NCI-H69 (cell line): ENCODE results near the gene LINS1.
A peak's percentile ranks its signal among the peaks of the same experiment; 100 is the strongest.
"Not testable (repeated sequence)": the region's sequence is repeated elsewhere in the genome, so short reads cannot be mapped to it uniquely, and the experiment has no call there.

ENCODE experiments used
- DNase-seq: peaks from one replicate; lab custom pipeline; 2025; lab: John Stamatoyannopoulos, UW

The LINS1 gene

DNA sequence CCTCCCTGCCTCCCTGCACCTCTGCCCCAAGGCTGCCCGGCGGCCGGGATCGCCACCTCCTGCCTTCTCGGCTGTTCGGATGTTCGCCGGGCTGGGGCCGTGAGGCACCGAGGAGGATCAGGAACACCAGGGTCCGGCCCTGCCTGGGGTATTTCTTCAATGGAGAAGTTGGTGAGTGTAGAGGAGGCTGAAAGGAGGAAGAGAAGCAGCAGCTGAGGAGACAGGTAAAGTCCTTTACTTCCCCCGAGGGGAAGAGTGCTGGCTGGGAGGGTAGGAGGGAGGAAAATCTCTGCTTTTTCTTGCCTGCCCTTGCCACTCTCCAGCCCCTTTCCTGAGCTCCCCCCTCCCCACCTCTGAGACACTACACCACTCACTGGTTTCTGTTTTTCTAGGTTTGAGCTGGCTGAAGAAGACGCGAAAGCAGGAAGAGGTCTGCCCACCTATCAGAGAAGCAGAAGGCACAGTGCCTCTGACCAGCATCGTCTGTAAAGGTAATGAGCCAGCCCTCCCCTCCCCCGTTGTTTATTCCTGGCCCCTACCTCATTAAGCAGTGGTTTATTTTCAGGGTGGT is 924 bp upstream of the LINS1 start:
- peak; percentile 44 for DNase-seq

- DNase-seq = peak; percentile 78
Measured at GRCh38 chr15:100601617-100602063, 344 bp downstream of the LINS1 start.

- DNase-seq = peak; percentile 19
Measured at GRCh38 chr15:100601163-100601562, 821 bp downstream of the LINS1 start.

DNA sequence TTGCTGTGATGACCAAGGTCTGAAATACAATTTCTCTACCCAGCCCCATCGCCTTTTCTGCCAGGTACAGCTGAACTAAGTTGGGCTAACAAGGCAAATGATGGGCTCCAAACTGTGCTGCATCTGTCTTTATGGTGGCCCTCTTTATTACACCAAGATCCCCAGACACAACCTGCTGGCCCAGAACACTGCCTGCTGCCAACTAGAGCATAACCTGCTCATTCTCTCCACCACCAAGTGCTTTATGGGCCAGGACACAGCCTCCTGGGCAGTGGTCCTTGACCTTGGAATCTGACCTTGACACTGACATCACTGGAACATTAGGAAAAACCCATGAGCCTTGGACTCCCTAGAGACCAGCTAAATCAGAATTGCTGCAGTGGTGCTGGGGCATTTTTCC is 3.3 kb downstream of the LINS1 start:
- no peak for DNase-seq

GRCh38 chr15:100597862-100598261 is 4.1 kb downstream of the LINS1 start:
- DNase-seq = no peak

DNA sequence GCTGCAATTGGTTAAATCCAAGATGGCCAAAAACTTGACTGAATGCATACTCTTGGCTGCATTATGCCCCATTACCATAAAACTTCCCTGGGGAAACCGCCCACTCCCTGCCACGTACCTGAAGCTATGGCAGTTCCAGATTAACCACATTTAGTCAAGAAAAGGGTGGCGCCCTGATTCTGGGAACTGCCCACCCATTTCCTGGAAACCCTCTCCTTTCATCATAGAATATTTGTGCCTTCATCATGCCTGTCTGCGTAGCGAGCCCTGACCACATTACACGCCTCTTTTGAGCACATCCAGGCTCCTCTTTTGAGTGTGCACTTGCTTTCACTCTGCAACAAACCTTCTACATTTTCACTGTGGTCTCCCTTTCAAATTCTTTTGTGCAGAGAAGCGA is 5.2 kb downstream of the LINS1 start:
- no peak for DNase-seq

GRCh38 chr15:100595964-100596363 is 6.0 kb downstream of the LINS1 start:
- DNase-seq = no peak

GRCh38 chr15:100593431-100593830 is 8.6 kb downstream of the LINS1 start:
- no peak for DNase-seq

GRCh38 chr15:100592898-100593297 is 9.1 kb downstream of the LINS1 start:
- no peak for DNase-seq

DNA sequence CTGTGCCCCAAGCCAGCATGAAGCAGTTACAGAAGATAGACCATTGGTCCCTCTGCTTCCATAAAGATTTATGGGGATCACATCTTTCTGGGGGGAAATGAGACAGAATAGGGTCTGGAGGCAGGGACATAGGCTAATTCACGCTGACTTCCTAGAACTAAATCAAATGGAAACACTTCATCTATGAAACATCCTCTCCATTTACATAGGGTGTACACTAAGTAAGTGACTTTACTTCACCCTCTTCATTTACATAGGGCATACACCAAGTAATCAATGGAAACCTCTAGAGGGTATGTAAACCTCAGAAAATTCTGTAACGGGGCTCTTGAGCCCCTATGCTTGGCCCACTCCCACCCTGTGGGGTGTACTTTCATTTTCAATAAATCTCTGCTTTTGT is 10.1 kb downstream of the LINS1 start:
- DNase-seq = no peak

DNA sequence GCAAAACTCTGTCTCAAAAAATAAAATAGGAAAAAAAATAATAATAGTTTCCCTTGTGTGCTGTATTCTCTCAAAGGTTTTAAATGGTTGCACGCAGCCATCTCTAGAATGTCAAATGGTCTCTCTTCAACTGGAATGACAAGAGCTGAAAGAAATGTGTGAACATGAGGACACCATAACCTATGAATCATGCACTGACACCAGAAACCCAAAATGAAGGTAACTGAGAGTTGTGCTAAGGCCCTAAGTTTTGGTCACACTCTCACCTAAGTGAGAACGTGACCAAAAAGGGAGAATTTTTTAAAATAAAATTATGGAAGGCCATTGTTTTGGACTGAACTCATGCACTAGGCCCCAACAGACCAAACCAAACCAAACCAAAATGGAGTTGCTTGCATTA is 10.8 kb downstream of the LINS1 start:
- not testable (repeated sequence) for DNase-seq

GRCh38 chr15:100588638-100589242 is 13.2 kb downstream of the LINS1 start:
- DNase-seq = peak; percentile 13

GRCh38 chr15:100580414-100580813 is 21.6 kb downstream of the LINS1 start:
- DNase-seq = no peak

GRCh38 chr15:100573526-100573925 is 28.5 kb downstream of the LINS1 start:
- DNase-seq = no peak

- peak; percentile 14 for DNase-seq
Measured at GRCh38 chr15:100572362-100572983, 29.5 kb downstream of the LINS1 start.

DNA sequence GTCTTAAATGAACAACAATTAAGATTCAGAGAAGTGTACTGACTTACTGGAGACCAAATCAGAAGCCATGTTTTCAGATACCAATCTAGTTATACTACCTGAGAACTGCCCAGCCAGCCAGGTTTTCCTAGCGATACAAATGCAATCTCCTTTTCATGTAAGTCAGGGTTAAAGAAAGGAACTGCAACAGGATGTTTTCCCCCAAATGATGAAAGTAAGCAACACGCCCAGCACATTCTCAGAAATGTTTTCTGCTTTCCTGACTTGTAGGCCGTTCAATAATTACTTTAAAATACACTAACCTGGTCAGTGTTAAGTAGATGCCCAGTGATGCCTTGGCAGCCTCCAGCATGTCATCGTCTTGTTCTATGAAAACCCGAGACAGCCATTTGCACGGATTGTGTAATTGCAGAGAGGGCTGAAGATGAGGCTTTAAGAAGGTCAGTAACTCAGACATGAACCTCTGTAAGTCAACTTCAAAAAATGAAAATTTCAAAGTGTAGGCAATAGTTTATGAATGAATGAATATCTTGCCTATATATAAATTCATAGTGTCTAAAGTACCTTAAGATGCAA is 30.3 kb downstream of the LINS1 start:
- DNase-seq = no peak

DNA sequence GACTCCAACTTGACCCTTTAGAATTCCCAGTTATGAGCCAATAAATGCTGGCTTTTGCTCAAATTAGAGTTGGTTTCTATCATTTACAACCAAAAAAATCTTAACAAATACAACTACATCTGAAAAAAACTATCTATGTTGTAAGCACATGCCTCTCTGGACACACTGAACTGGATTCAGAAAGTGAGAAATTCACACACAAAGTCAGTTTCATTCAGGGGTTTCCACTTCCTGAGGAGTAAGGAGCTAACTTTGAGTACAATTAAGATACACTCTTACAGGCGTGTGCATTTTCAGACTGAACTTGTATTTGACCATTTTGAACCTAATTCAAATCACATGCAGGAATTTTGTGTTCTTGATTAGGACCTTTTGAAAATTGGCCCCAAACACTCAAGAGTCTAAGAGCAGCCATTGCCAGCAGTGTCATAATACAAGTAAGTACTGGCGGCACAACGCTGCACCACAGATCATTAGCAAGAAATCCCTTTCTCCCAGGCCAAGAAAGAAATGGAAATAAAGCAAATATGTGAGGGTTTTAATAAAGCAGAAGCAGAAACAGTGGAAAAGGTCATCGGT is 31.2 kb downstream of the LINS1 start:
- DNase-seq = no peak

GRCh38 chr15:100570275-100570674 is 31.7 kb downstream of the LINS1 start:
- no peak for DNase-seq

DNA sequence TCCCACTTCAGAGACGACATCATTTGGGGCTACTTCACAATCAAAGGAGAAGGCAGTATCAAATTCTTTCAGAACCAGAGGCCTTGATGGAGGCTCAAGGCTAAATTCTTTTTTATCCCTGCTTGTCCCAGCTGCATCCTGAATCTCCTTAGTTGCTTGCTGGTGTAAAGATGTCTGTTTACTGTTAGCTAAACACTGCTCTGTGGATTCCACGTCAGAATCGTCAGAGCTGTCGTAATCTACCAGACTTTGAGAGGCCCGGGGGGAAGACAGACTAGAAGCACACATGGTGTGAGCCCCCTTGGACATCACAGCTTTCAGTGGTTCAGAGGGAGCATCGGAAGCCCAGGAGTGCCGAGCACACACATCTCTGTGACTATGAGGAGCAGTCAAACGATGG is 32.6 kb downstream of the LINS1 start:
- no peak for DNase-seq

DNA sequence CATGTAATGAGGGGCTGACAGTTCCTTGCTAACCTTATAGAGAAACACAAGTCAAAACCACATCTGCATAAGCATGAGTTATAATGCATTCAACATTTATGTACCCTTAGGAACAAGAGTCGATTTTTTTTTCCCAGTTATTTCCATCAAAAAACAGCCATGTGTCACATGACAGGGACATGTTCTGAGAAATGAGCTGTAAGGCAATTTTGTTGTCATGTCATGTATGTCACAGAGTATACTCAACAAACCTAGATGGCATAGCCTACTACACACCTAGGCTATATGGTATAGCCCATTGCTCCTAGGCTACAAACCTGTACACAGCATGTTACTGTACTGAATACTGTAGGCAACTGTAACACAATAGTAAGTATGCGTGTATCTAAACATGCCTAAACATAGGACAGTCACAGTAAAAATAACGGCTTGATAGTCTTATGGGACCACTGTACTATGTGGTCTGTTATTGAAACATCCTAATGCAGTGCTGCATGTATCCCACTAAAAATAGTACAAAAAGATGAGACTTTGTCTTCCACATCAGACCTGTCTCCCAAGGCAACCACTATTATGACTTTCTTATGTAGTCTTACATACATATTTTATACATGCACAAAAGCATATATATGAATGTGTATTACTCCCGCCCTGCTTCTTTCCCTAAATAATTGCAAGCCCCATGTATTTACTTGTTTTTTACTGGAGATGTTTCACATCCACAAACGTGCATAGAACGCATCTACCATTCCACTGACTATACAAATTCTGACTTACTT is 34.9 kb downstream of the LINS1 start:
- no peak for DNase-seq

GRCh38 chr15:100565591-100565990 is 36.4 kb downstream of the LINS1 start:
- DNase-seq = no peak

GRCh38 chr15:100560323-100560722 is 41.7 kb downstream of the LINS1 start:
- no peak for DNase-seq
